H54 (cell line): ENCODE results near the gene ISG15.

ENCODE experiments used
- DNase-seq: peaks from one replicate; pipeline ENCODE4 v3.0.0; 2011; ENCODE audit warnings: low spot score, mixed read lengths; ENCODE audit not compliant: insufficient read length
- FAIRE-seq: peaks from 3 replicates; lab custom pipeline; 2011; peaks lifted over from hg19 to GRCh38; lab: Jason Lieb, UNC
- POLR2A ChIP-seq: IDR thresholded peaks from 2 replicates; pipeline ENCODE4 v1.6.1; 2011; ENCODE audit warnings: low read depth, mild to moderate bottlenecking, low read length

Gene ISG15

DNA sequence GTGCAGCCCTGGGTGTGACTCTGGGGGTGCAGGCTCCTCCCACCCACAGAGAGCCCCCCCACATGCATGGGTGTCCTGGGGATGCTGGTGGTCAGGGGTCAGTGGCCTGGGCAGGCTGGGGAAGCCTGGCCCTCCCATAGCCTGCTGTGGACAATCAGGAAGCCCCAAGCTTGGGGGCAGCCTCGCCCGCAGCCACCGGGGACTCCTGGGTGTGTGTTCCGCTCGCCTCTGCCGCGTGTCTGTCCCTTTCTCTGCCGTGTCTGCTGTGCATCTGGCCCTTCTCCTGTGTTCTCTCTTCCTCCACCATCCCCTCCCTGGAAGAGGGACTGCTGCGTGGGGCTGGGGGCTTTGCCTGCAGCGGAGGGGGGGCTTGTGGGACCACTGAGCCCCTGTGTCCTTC is 29.5 kb downstream of the ISG15 start:
- no peak for DNase-seq
- no peak for FAIRE-seq
- no peak for TF ChIP-seq POLR2A

DNA sequence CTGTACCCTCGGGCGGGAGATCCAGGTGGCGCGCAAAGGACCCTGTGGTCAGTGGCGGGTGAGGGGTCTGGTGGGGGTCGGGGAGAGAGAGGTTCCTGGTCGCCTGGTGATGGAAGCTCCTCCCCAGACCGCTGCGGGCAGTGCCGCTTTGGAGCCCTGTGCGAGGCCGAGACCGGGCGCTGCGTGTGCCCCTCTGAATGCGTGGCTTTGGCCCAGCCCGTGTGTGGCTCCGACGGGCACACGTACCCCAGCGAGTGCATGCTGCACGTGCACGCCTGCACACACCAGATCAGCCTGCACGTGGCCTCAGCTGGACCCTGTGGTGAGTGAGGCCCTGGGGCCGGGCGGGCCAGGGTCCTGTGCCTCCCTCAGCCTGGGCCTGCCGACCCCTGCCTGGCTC is 30.1 kb downstream of the ISG15 start:
- no peak for TF ChIP-seq POLR2A
- no peak for DNase-seq
- FAIRE-seq: no peak

DNA sequence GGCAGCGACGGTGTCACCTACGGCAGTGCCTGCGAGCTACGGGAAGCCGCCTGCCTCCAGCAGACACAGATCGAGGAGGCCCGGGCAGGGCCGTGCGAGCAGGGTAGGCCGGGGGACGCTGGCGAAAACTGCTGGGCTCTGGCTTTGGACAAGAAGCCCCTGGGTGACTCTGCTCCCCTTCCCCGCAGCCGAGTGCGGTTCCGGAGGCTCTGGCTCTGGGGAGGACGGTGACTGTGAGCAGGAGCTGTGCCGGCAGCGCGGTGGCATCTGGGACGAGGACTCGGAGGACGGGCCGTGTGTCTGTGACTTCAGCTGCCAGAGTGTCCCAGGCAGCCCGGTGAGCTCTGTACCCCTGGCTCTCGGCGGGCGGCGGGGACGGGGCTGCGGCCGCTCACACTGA is 30.6 kb downstream of the ISG15 start:
- no peak for TF ChIP-seq POLR2A

DNA sequence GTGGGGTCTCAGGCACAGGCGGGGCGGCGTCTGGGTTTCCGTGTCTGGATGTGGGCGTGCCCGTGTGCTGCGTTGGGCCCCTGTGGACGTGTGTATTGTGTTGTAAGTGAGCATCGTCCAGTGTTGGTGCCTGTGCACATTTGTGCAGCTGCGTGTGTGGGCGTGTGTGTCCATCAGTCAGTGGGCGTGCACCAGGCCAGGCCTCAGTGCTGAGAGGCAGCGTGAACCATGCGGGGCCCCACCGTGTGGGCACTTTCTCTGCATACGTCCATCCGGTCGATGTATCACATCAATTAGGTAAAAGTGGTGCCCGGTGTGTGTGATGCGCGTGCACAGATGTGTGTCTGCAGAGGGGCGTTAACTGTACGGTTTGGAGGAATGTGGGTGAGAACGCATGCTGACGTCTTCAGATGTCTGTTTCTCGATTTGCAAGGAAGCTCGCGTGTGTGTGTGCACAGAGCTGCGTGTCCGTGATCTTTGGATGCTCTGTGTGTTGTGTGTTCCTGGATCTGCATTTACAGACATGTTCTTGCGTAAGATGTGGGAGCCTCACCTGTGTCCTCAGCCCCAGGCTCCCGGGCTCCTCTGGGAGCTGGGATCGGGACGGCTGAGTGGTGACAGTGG is 31.3 kb downstream of the ISG15 start:
- no peak for DNase-seq
- no peak for TF ChIP-seq POLR2A
- no peak for FAIRE-seq

More for the DNA sequence above, 30.6 kb downstream of the ISG15 start:
- no peak for DNase-seq
- no peak for FAIRE-seq

DNA sequence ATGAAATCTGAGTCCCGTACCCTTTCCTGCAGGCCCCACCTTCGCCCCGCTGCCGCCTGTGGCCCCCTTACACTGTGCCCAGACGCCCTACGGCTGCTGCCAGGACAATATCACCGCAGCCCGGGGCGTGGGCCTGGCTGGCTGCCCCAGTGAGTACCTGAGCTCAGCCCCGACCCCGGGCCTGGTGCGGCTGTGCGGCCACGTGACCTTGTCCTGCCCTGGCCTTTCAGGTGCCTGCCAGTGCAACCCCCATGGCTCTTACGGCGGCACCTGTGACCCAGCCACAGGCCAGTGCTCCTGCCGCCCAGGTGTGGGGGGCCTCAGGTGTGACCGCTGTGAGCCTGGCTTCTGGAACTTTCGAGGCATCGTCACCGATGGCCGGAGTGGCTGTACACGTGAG is 31.8 kb downstream of the ISG15 start:
- no peak for DNase-seq
- TF ChIP-seq POLR2A: no peak
- no peak for FAIRE-seq

DNA sequence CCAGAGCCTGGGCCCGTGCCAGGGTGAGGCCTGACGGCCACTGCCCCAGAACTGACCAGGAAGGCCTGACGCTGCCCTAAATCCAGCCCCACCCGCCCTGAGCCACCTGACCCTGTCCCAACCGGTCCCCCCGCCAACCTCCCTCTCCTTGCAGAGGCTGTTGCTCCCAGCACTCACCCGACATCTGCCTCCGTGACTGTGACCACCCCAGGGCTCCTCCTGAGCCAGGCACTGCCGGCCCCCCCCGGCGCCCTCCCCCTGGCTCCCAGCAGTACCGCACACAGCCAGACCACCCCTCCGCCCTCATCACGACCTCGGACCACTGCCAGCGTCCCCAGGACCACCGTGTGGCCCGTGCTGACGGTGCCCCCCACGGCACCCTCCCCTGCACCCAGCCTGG is 32.9 kb downstream of the ISG15 start:
- FAIRE-seq (no peak), DNase-seq (no peak)
- no peak for TF ChIP-seq POLR2A

DNA sequence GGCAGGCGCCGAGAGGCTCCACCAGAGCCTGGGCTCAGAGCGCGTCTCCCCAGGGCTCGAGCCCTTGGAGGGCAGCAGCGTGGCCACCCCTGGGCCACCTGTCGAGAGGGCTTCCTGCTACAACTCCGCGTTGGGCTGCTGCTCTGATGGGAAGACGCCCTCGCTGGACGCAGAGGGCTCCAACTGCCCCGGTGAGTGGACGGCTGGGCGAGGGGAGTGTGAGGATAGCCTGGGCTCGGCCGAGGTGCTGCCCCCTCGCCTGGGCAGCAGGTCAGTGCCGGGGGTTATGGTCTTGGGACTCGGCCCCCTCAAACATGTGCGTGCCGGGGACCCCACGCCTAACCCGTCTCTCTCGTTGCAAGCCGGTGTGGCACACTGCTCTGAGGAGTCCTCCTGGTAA is 33.5 kb downstream of the ISG15 start:
- DNase-seq (no peak), FAIRE-seq (no peak)
- no peak for TF ChIP-seq POLR2A

DNA sequence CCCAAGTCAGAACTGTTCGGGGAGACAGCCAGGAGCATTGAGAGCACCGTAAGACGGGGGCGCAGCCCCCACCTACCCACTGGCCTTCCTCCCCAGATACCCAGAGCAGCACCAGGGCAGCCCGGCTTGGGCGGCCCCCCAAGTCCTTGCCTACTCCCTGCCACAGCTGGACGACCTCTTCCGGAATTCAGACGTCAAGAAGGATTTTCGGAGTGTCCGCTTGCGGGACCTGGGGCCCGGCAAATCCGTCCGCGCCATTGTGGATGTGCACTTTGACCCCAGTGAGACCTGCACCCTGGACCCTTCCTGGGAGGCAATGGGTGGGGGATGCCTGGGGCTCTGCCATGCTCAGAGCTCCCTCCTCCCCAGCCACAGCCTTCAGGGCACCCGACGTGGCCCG is 34.1 kb downstream of the ISG15 start:
- FAIRE-seq (no peak), DNase-seq (no peak)
- no peak for TF ChIP-seq POLR2A

DNA sequence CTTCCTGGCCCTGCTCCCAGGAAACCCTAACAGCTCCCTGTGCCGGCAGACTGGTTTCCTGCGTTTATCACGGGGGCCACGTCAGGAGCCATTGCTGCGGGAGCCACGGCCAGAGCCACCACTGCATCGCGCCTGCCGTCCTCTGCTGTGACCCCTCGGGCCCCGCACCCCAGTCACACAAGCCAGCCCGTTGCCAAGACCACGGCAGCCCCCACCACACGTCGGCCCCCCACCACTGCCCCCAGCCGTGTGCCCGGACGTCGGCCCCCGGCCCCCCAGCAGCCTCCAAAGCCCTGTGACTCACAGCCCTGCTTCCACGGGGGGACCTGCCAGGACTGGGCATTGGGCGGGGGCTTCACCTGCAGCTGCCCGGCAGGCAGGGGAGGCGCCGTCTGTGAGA is 34.7 kb downstream of the ISG15 start:
- no peak for FAIRE-seq
- TF ChIP-seq POLR2A: no peak
- DNase-seq: no peak

DNA sequence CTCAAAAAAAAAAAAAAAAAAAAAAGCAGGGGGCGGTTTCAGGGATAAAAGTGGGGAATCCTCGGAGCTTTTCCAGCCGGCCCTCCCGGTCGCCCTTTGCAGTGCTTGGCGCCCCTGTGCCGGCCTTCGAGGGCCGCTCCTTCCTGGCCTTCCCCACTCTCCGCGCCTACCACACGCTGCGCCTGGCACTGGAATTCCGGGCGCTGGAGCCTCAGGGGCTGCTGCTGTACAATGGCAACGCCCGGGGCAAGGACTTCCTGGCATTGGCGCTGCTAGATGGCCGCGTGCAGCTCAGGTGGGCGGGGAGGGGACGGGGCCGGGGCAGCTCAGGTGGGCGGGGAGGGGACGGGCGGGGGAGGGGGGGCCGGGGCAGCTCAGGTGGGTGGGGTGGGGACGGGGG is 35.5 kb downstream of the ISG15 start:
- FAIRE-seq (no peak), DNase-seq (no peak)
- TF ChIP-seq POLR2A: no peak

DNA sequence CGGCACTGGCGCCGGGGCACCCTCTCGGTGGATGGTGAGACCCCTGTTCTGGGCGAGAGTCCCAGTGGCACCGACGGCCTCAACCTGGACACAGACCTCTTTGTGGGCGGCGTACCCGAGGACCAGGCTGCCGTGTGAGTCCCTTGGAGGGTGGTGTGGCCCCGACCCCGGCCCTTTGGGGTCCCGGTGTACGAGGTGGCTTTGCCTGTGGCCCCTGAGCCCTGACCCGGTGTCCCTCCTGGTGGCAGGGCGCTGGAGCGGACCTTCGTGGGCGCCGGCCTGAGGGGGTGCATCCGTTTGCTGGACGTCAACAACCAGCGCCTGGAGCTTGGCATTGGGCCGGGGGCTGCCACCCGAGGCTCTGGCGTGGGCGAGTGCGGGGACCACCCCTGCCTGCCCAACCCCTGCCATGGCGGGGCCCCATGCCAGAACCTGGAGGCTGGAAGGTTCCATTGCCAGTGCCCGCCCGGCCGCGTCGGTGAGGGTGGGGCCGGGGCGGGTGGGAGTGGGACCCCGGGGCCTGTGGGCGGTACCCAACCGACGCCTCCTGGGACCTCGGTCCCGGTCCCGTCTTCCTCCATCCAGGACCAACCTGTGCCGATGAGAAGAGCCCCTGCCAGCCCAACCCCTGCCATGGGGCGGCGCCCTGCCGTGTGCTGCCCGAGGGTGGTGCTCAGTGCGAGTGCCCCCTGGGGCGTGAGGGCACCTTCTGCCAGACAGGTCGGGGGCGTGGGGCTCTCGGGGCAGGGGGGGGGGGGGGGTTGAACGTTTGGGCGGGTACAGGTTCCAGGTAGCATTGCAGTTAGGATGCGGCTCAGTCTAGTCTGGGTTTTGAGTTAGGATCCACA is 36.2 kb downstream of the ISG15 start:
- DNase-seq: no peak
- FAIRE-seq: no peak
- no peak for TF ChIP-seq POLR2A

DNA sequence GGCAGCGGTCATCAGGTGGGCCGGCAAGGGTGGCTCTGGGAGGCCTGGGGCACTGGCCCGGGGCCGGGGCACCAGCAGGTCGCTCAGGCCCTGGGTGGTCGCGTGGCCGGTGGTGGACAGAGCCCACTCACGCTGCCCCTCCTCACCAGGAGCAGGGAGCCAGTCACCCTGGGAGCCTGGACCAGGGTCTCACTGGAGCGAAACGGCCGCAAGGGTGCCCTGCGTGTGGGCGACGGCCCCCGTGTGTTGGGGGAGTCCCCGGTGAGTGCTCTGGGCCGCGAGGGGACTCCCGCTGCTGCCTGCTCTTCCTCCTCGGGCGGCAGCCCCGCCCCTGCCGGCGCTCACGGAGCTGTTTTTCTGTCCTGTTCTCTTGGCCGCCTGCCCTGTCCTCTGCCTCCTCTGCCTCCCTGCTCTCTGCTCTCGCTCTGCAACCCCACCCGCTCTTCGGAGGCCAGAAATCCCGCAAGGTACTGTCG is 37.3 kb downstream of the ISG15 start:
- no peak for TF ChIP-seq POLR2A
- DNase-seq (no peak), FAIRE-seq (no peak)

DNA sequence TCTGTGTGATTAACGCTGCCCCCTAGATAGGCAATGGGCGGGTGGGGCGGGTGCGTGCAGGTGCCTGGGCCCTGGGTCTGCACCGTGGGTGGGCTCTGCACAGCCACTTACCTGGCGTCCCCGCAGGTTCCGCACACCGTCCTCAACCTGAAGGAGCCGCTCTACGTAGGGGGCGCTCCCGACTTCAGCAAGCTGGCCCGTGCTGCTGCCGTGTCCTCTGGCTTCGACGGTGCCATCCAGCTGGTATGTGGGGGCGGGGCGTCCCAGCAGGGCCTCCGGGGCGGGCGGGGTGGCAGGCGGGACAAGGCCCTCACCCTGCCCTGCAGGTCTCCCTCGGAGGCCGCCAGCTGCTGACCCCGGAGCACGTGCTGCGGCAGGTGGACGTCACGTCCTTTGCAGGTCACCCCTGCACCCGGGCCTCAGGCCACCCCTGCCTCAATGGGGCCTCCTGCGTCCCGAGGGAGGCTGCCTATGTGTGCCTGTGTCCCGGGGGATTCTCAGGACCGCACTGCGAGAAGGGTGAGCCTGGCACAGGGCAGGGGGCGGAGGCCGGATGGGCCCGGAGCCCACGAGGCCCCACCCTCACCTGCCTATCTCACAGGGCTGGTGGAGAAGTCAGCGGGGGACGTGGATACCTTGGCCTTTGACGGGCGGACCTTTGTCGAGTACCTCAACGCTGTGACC is 38.0 kb downstream of the ISG15 start:
- FAIRE-seq (no peak), DNase-seq (no peak)
- no peak for TF ChIP-seq POLR2A
